Astrocyte of the cerebellum (primary cell): ENCODE data around the gene GDPD5.

Experiments used
- DNase-seq: peaks from one replicate; pipeline ENCODE4 v3.0.0-alpha.2; 2011; ENCODE audit warnings: low read depth
- H3K4me3 ChIP-seq: 2 replicates; pipeline ENCODE4 v1.5.1; 2011; ENCODE audit warnings: mild to moderate bottlenecking, low read depth, low read length, moderate library complexity
- CTCF ChIP-seq: IDR thresholded peaks from 2 replicates; pipeline ENCODE4 v1.5.1; 2012; ENCODE audit warnings: low read length, low read depth, moderate library complexity, mild to moderate bottlenecking; ENCODE audit errors: missing control alignments
- in situ Hi-C: cut with HindIII; loops from 2 replicates; pipeline ENCODE4 v1.10.0; 2017; ENCODE audit warnings: low sequenced_read_pairs

Gene GDPD5

DNA sequence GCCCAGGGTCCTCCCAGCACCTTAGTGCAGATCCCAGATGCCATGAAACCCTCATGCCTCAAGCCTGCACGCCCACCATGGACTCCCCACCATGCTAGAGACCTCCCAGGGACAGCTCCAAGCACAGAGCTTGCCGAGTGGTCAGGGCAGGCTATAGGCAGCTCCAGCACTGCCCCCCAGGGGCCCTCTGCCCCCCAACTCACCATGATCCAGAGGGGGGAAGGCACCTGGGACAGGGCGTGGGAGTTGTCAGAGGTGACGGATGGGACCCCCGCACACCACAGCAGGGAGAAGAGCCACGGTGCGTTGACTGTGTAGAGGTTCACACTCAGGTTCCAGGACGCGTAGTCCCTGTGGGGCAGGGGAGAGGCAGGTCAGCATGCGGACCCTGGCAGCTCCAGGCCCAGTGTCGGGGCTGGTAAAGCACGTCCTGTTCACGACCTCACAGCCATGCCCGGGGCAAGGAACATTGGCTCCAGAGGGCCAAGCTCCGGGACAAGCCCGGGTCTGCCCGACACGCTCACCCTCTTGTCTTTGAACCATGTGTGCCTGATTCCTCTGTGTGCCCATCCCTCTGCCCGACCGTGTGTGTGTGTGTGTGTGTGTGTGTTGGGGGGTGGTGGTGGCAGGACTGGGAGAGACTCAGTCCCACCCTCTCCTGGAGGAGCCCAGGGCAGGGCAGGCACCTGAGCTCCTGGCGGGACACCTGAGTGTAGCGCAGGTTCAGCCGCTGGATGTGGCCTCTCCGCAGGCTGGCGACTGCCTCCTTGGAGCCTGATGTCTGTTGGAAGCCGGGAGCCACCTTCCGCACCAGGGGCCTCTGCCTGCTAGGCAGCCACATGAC is 84.6 kb downstream of the GDPD5 start:
- no peak overlapping the region for H3K4me3 ChIP-seq
- TF ChIP-seq CTCF, result no peak
- no peak for DNase-seq
- in situ Hi-C loops, result no loop called here

DNA sequence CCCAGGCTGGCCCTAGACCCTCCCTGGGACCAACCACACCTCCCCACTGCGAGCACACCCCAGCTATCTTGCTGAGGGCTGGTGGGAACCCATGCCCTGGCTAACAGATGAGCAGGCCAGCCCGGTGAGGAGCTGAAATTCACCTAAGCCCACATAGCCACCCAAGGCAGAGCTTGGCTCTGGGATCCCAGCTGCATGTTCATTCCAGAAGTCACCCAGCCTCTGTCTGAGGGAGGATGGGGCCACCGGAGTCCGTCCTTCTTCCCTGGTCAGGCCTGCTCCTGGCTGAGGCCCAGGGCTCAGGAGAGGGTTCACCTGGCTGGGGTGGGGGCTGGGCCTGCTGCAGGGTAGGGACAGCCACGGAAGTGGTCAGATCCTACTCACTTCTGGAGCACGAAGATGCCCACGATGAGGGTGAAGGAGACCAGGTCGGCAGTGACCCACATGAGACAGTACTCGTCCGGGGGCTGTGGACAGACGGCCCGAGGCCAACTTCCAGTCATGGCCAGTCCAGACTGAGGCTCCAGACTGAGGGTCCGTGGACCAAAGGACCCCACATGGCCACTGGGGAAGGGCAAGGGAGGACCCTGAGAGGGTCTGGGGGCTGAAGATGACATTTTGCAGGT is 86.1 kb downstream of the GDPD5 start:
- in situ Hi-C loops, result loop anchor here (5.0 kb wide), 1 partner anchor 83 kb away; no protein-coding TSS in a partner anchor
- no peak for DNase-seq
- H3K4me3 ChIP-seq, result no peak overlapping the region
- TF ChIP-seq CTCF, result no peak

DNA sequence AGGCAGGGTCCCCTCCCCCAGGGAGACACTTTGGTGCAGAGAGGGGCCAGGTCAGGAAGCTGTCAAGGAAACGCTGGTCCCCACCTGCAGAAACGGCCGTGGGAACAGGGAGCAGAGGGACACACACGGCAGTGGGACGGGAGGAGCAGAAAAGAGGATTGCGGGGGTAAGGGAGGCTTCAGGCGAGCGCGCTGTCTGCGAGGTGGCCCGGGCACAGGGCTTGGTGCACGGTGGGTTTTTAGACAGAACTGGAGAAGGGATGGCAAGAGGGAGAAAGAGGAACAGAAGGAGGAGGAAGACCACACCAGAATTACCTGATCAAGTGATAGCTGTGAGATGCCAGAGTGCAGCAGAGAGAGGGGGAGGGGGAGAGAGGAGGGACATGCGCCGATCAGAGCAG is 86.7 kb downstream of the GDPD5 start:
- in situ Hi-C loops, result loop anchor here (5.0 kb wide), 1 partner anchor 83 kb away; no protein-coding TSS in a partner anchor
- no peak for TF ChIP-seq CTCF
- no peak for DNase-seq
- no peak overlapping the region for H3K4me3 ChIP-seq

DNA sequence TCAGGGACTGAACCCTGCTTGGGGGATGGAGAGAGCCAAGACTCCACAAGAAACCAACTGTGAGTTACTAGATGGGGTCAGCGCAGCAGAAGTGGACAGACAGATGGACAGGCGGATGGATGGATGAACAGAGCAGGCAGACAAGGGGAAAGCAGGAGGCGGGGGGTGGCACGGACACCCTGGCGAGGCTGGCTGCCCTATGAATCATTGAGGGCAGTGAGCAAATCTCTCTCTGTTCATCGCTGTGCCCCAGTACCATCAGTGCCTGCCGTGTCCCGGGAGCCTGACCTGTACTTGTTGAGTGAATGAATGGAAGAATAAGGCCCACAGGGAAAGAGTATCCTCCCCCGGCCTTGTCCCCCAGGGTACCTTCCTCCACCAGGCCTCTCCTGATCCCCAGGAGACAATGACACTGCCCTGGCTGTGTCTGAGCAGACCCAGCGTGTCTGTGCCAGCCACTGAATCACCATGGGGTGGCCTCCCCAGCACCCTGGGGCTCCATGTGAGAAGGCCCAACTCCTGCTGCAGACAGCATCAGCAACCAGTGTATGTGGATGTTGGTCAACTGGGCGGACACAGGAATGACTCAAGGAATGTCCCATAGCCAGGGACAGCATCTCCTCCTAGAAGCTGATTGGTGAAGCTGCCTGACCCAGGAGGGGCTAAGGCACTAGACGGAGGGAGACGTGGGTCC is 87.6 kb downstream of the GDPD5 start:
- no peak for DNase-seq
- in situ Hi-C loops, result loop anchor here (5.0 kb wide), 1 partner anchor 84 kb away; no protein-coding TSS in a partner anchor
- H3K4me3 ChIP-seq, result no peak overlapping the region
- no peak for TF ChIP-seq CTCF

DNA sequence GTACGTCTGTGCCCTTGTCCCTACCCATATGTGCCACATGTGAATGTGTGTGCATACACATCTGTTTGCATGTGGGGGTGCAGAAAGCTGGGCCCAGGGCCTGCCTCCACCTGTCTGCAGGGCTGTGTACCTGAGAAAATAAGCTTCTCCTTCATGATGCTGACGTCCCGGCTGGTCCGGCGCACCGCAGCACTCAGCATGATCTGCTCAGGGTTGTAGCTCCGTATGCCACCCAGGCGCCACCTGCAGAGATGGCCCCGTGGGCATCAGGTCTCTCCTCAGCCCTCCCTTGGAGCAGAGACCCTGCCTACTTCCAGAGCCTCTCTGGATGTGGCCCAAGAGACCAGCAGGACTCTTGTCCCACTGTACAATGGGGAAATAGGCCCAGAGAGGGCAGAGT is 88.9 kb downstream of the GDPD5 start:
- TF ChIP-seq CTCF, result no peak
- no peak for DNase-seq
- in situ Hi-C loops, result loop anchor here (5.0 kb wide), 1 partner anchor 85 kb away; no protein-coding TSS in a partner anchor
- H3K4me3 ChIP-seq, result no peak overlapping the region

- DNase-seq, result no peak
- in situ Hi-C loops, result loop anchor here (5.0 kb wide), 1 partner anchor 87 kb away; no protein-coding TSS in a partner anchor
- no peak for TF ChIP-seq CTCF
- no peak overlapping the region for H3K4me3 ChIP-seq
Measured at GRCh38 chr11:75435571-75435925, 90.2 kb downstream of the GDPD5 start.
